Astrocyte (in vitro differentiated cells and primary cell): ENCODE results near the gene KRT7. TPM values are rescaled to one million over a fixed set of nuclear protein-coding genes. Genes with fewer than 3 reads are reported as not detected.

ENCODE experiments used
- DNase-seq: peaks from one replicate; pipeline ENCODE4 v3.0.0-alpha.2; 2010; ENCODE audit warnings: low read depth
- FAIRE-seq: peaks from 2 replicates; lab custom pipeline; 2011; peaks lifted over from hg19 to GRCh38; lab: Jason Lieb, UNC
- H2AFZ ChIP-seq: 2 replicates; pipeline ENCODE4 v1.6.0; 2012; ENCODE audit warnings: low read depth, low read length, inconsistent platforms
- H3K27ac ChIP-seq: 2 replicates; pipeline ENCODE4 v1.5.1; 2011; ENCODE audit warnings: low read depth, low read length, inconsistent platforms
- H3K27me3 ChIP-seq: 2 replicates; pipeline ENCODE4 v1.6.0; 2011; ENCODE audit warnings: low read length, inconsistent platforms; ENCODE audit not compliant: insufficient read depth
- H3K36me3 ChIP-seq: 2 replicates; pipeline ENCODE4 v1.5.1; 2011; ENCODE audit warnings: low read length, inconsistent platforms; ENCODE audit not compliant: insufficient read depth
- H3K4me1 ChIP-seq: 2 replicates; pipeline ENCODE4 v1.5.1; 2011; ENCODE audit warnings: low read length, inconsistent platforms; ENCODE audit not compliant: insufficient read depth
- H3K4me2 ChIP-seq: 2 replicates; pipeline ENCODE4 v1.6.0; 2012; ENCODE audit warnings: low read length, inconsistent platforms
- H3K4me3 ChIP-seq: 2 replicates; pipeline ENCODE4 v1.5.1; 2011; ENCODE audit warnings: low read depth, mild to moderate bottlenecking, low read length, inconsistent platforms; ENCODE audit not compliant: insufficient read depth
- H3K79me2 ChIP-seq: 2 replicates; pipeline ENCODE4 v1.6.0; 2012; ENCODE audit warnings: mild to moderate bottlenecking, low read length, inconsistent platforms; ENCODE audit not compliant: insufficient read depth
- H3K9ac ChIP-seq: 2 replicates; pipeline ENCODE4 v1.6.0; 2012; ENCODE audit warnings: mild to moderate bottlenecking, low read length, inconsistent platforms
- H3K9me3 ChIP-seq: 2 replicates; pipeline ENCODE4 v1.5.1; 2012; ENCODE audit warnings: low read depth, mild to moderate bottlenecking, low read length, inconsistent platforms; ENCODE audit not compliant: insufficient read depth
- H4K20me1 ChIP-seq: 2 replicates; pipeline ENCODE4 v1.6.0; 2012; ENCODE audit warnings: low read length, inconsistent platforms; ENCODE audit not compliant: insufficient read depth
- H3K27ac Mint-ChIP-seq: one replicate; pipeline ENCODE4 v1.8.0; 2021; ENCODE audit warnings: mild to moderate bottlenecking, mixed read lengths; ENCODE audit not compliant: unreplicated experiment
- H3K27me3 Mint-ChIP-seq: one replicate; pipeline ENCODE4 v1.8.0; 2021; ENCODE audit warnings: low read depth, mixed read lengths; ENCODE audit not compliant: unreplicated experiment
- H3K36me3 Mint-ChIP-seq: one replicate; pipeline ENCODE4 v1.8.0; 2021; ENCODE audit warnings: low read depth, mixed read lengths; ENCODE audit not compliant: unreplicated experiment
- H3K4me1 Mint-ChIP-seq: one replicate; pipeline ENCODE4 v1.8.0; 2021; ENCODE audit warnings: low read depth, mixed read lengths; ENCODE audit not compliant: unreplicated experiment
- H3K4me3 Mint-ChIP-seq: one replicate; pipeline ENCODE4 v1.8.0; 2021; ENCODE audit warnings: mild to moderate bottlenecking, moderate library complexity, mixed read lengths; ENCODE audit not compliant: unreplicated experiment
- H3K9me3 Mint-ChIP-seq: one replicate; pipeline ENCODE4 v1.8.0; 2021; ENCODE audit warnings: mild to moderate bottlenecking, mixed read lengths; ENCODE audit not compliant: unreplicated experiment
- CTCF ChIP-seq: IDR thresholded peaks from 2 replicates; pipeline ENCODE4 v1.5.1; 2011; ENCODE audit warnings: low read depth, mild to moderate bottlenecking, inconsistent platforms, low read length, moderate library complexity; ENCODE audit not compliant: insufficient read depth
- EZH2 ChIP-seq: IDR thresholded peaks from 2 replicates; pipeline ENCODE4 v1.6.1; 2012; ENCODE audit warnings: mild to moderate bottlenecking, low read length, inconsistent platforms; ENCODE audit not compliant: insufficient read depth
- total RNA-seq: library from RNA; stranded (reverse); gene quantifications from 2 replicates; pipeline ENCODE4 v1.2.1, GENCODE V29; 2021

The KRT7 gene
- total RNA-seq, 1 donor from 2014 or later: 149 TPM

GRCh38 chr12:52243259-52243855 lies 10.3 kb downstream of the KRT7 start:
- peaks cover 24% of the 10 kb centered on the region for H3K27me3 Mint-ChIP-seq
- peaks cover 2% of the 10 kb centered on the region for H3K9me3 Mint-ChIP-seq
- Histone ChIP-seq H3K27ac (peak overlapping the region; percentile 70), H3K36me3 (no peaks in the 10 kb centered on the region), H3K4me1 (peaks cover 27% of the 10 kb centered on the region), H2AFZ (no peak overlapping the region), H3K9ac (peak overlapping the region; percentile 44), H4K20me1 (no peaks in the 10 kb centered on the region), H3K9me3 (no peaks in the 10 kb centered on the region), H3K4me2 (peak overlapping the region; percentile 74), H3K79me2 (no peaks in the 10 kb centered on the region), H3K4me3 (no peak overlapping the region), H3K27me3 (no peaks in the 10 kb centered on the region)
- peak overlapping the region; percentile 66 for H3K27ac Mint-ChIP-seq
- FAIRE-seq: peak; percentile 20
- peak; percentile 50 for DNase-seq
- H3K4me3 Mint-ChIP-seq: no peak overlapping the region
- TF ChIP-seq EZH2: no peak
- H3K36me3 Mint-ChIP-seq: peaks cover 17% of the 10 kb centered on the region
- H3K4me1 Mint-ChIP-seq: peaks cover 50% of the 10 kb centered on the region

- Mint-ChIP-seq H3K9me3 (peaks cover 2% of the 10 kb centered on the region), H3K27ac (no peak overlapping the region), H3K4me1 (peaks cover 46% of the 10 kb centered on the region), H3K4me3 (no peak overlapping the region), H3K27me3 (peaks cover 27% of the 10 kb centered on the region), H3K36me3 (peaks cover 17% of the 10 kb centered on the region)
- no peaks in the 10 kb centered on the region for H3K36me3 ChIP-seq
- H3K79me2 ChIP-seq: no peaks in the 10 kb centered on the region
- H2AFZ ChIP-seq: peak overlapping the region; percentile 76
- TF ChIP-seq EZH2 (no peak), CTCF (no peak)
- FAIRE-seq (peak; percentile 54), DNase-seq (peak; percentile 85)
- peaks cover 27% of the 10 kb centered on the region for H3K4me1 ChIP-seq
- H3K9ac ChIP-seq: peak overlapping the region; percentile 59
- no peaks in the 10 kb centered on the region for H4K20me1 ChIP-seq
- H3K27me3 ChIP-seq: no peaks in the 10 kb centered on the region
- H3K4me2 ChIP-seq: peak overlapping the region; percentile 74
- H3K4me3 ChIP-seq: no peak overlapping the region
- H3K27ac ChIP-seq: peak overlapping the region; percentile 70
- H3K9me3 ChIP-seq: no peaks in the 10 kb centered on the region
Measured at GRCh38 chr12:52243856-52244614, 11.0 kb downstream of the KRT7 start.

GRCh38 chr12:52244615-52244994 lies 11.6 kb downstream of the KRT7 start:
- Histone ChIP-seq H3K4me3 (no peak overlapping the region), H3K27me3 (no peaks in the 10 kb centered on the region), H3K27ac (peak overlapping the region; percentile 70), H3K9ac (peak overlapping the region; percentile 59), H3K79me2 (no peaks in the 10 kb centered on the region), H3K4me2 (peak overlapping the region; percentile 74), H3K9me3 (no peaks in the 10 kb centered on the region), H3K4me1 (peaks cover 30% of the 10 kb centered on the region), H3K36me3 (no peaks in the 10 kb centered on the region), H2AFZ (peak overlapping the region; percentile 76), H4K20me1 (no peaks in the 10 kb centered on the region)
- DNase-seq (no peak), FAIRE-seq (no peak)
- H3K36me3 Mint-ChIP-seq: peaks cover 14% of the 10 kb centered on the region
- TF ChIP-seq CTCF (no peak), EZH2 (no peak)
- no peak overlapping the region for H3K4me3 Mint-ChIP-seq
- H3K27me3 Mint-ChIP-seq: peaks cover 33% of the 10 kb centered on the region
- peaks cover 4% of the 10 kb centered on the region for H3K9me3 Mint-ChIP-seq
- peaks cover 41% of the 10 kb centered on the region for H3K4me1 Mint-ChIP-seq
- no peak overlapping the region for H3K27ac Mint-ChIP-seq
